HepG2 (cell line): ENCODE results near the gene CTNNA2. TPM values are rescaled to one million over a fixed set of nuclear protein-coding genes. Genes with fewer than 3 reads are reported as not detected.

Source experiments
- ATAC-seq: fragments of 200-7000 bp; cut with Tn5 transposase; 3 replicates; pipeline ENCODE4 v1.9.1; 2020; ENCODE audit warnings: mild to moderate bottlenecking, moderate library complexity
- BruUV-seq: library from RNA; stranded (reverse); fragments of 400-500 nt; replicated peaks from 2 replicates; lab custom pipeline; 2021; lab: Mats Ljungman, UMichigan
- CTCF ChIA-PET: fragments of 300-600 bp; formaldehyde crosslinking; extraction: SDS; loops from one replicate; lab custom pipeline; 2021; ENCODE audit warnings: low total read pairs, inconsistent platforms, low intra/inter-chr PET ratio; lab: Yijun Ruan, JAX
- POLR2A ChIA-PET: fragments of 350-600 bp; sonication (Branson Sonifier 250); formaldehyde crosslinking; loops from one replicate; lab custom pipeline; 2020; ENCODE audit warnings: antibody characterized with exemption, inconsistent platforms; lab: Yijun Ruan, JAX
- DNase-seq: peaks from one replicate; pipeline ENCODE4 v3.0.0-alpha.2; 2015; ENCODE audit warnings: low spot score
- FAIRE-seq: peaks from 3 replicates; lab custom pipeline; 2011; peaks lifted over from hg19 to GRCh38; lab: Jason Lieb, UNC
- H2AFZ ChIP-seq: one replicate; pipeline ENCODE4 v1.6.1; 2011; ENCODE audit warnings: low read length, inconsistent platforms
- H3K27ac ChIP-seq: fragments of 300-600 bp; 3 replicates; pipeline ENCODE4 v1.8.0; 2011; ENCODE audit warnings: mixed run types, mild to moderate bottlenecking, mixed read lengths, low read length, inconsistent platforms; ENCODE audit not compliant: insufficient read depth; ENCODE audit errors: extremely low read length
- H3K27me3 ChIP-seq, 2 experiments: fragments of 200-600 bp in 1 of 2; 2 replicates in 1 of 2; 3 replicates in 1 of 2; pipeline versions ENCODE4 v1.6.0 to v1.8.0; 2011; ENCODE audit warnings: low read length in 2 of 2, mild to moderate bottlenecking in 2 of 2, moderate library complexity in 2 of 2, inconsistent platforms in 1 of 2; ENCODE audit not compliant: insufficient read depth in 2 of 2, control insufficient read depth in 1 of 2
- H3K36me3 ChIP-seq, 2 experiments: fragments of 200-600 bp in 1 of 2; replicated peaks in 1 of 2; 2 replicates in 1 of 2; 3 replicates in 1 of 2; pipeline versions ENCODE4 v1.5.1 to v1.8.0; 2011; ENCODE audit warnings: low read length in 2 of 2, inconsistent platforms in 1 of 2; ENCODE audit not compliant: insufficient read depth in 2 of 2, control insufficient read depth in 1 of 2
- H3K4me1 ChIP-seq: 2 replicates; pipeline ENCODE4 v1.5.1; 2012; ENCODE audit warnings: low read length, inconsistent platforms; ENCODE audit not compliant: insufficient read depth
- H3K4me2 ChIP-seq: 2 replicates; pipeline ENCODE4 v1.6.0; 2011; ENCODE audit warnings: low read depth, low read length, inconsistent platforms
- H3K4me3 ChIP-seq, 3 experiments: fragments of 200-600 bp in 1 of 3; sonication (generic), shearing (Covaris generic) in 1 of 3; replicated peaks in 1 of 3; 2 replicates each; pipeline ENCODE4 v1.5.1; 2011 to 2016; ENCODE audit warnings: low read length in 3 of 3, inconsistent platforms in 2 of 3, low read depth in 2 of 3, mild to moderate bottlenecking in 2 of 3, control low read depth in 1 of 3, mixed read lengths in 1 of 3; ENCODE audit not compliant: insufficient read depth in 1 of 3
- H3K79me2 ChIP-seq: one replicate; pipeline ENCODE4 v1.6.1; 2011; ENCODE audit warnings: low read length, inconsistent platforms; ENCODE audit not compliant: insufficient read depth
- H3K9ac ChIP-seq: 2 replicates; pipeline ENCODE4 v1.6.0; 2011; ENCODE audit warnings: mild to moderate bottlenecking, low read depth, low read length, inconsistent platforms; ENCODE audit not compliant: insufficient read depth
- H3K9me3 ChIP-seq: 2 replicates; pipeline ENCODE4 v1.5.1; 2012; ENCODE audit warnings: mild to moderate bottlenecking, low read length
- H4K20me1 ChIP-seq: 2 replicates; pipeline ENCODE4 v1.6.0; 2011; ENCODE audit warnings: inconsistent platforms, mild to moderate bottlenecking, low read length, moderate library complexity; ENCODE audit not compliant: insufficient read depth
- MAFF ChIP-seq: IDR thresholded peaks from 2 replicates; pipeline ENCODE4 v1.6.1; 2011; ENCODE audit warnings: low read depth, low read length, improper control_type of control experiment
- MAFK ChIP-seq, 2 experiments: IDR thresholded peaks in 1 of 2; conservative IDR thresholded peaks in 1 of 2; 2 replicates each; pipeline ENCODE4 v1.6.1; 2011; ENCODE audit warnings: improper control_type of control experiment in 2 of 2, low read length in 2 of 2
- SIN3A ChIP-seq: IDR thresholded peaks from 2 replicates; pipeline ENCODE4 v1.6.1; 2011; ENCODE audit warnings: low read depth, mild to moderate bottlenecking, control low read depth, low read length, borderline replicate concordance
- ZFP82 ChIP-seq: sonication (generic); formaldehyde crosslinking; IDR thresholded peaks from 2 replicates; pipeline ENCODE4 v1.5.1; 2020; ENCODE audit warnings: mild to moderate bottlenecking, missing genetic modification reagents, borderline replicate concordance
- WGBS: methylation state at CpG from one replicate; pipeline ENCODE4 v1.1.6; 2017; ENCODE audit warnings: low lambda C conversion rate; 5-methylcytosine and 5-hydroxymethylcytosine counted together
- in situ Hi-C: cut with HindIII; loops from 2 replicates; pipeline ENCODE4 v1.10.0; 2017; ENCODE audit warnings: low pct_unique_long_range_greater_than_20kb; ENCODE audit not compliant: extremely low pct_ligation_motif_present
- intact Hi-C: fragments of 100-400 bp; cut with micrococcal nuclease; formaldehyde crosslinking; loops from one replicate; pipeline ENCODE4 v1.10.0; 2022; ENCODE audit not compliant: unreplicated experiment
- polyA plus RNA-seq, 8 experiments: library from polyadenylated mRNA; depleted of rRNA in 3 of 8; stranded (reverse) in 7 of 8; unstranded in 1 of 8; fragments of >200 nt; fragmentation: Illumina TruSeq in 4 of 8; extraction: Trizol in 4 of 8; gene quantifications; 2 replicates each; pipeline versions ENCODE4 v1.2.1 to v1.2.3, GENCODE V29; 2011 to 2016; ENCODE audit warnings: low read depth in 4 of 8, missing spikeins in 1 of 8, mixed read lengths in 1 of 8; ENCODE audit not compliant: insufficient read depth in 1 of 8
- total RNA-seq, 5 experiments: library from RNA; depleted of rRNA; stranded (reverse); fragments of >200 nt; fragmentation: Illumina TruSeq; extraction: Trizol; gene quantifications; 2 replicates each; pipeline ENCODE4 v1.2.3, GENCODE V29; 2016; ENCODE audit warnings: low read depth in 1 of 5

The CTNNA2 gene
- total and polyA plus RNA-seq, 2 of the 13 experiments (the other 11 are each of a cell fraction or from before 2014, with no cell fraction given), result not detected

GRCh38 chr2:80467262-80467811 lies 954.5 kb downstream of the CTNNA2 start:
- Histone ChIP-seq H3K79me2 (no peaks in the 10 kb centered on the region), H3K36me3 (no peaks in the 10 kb centered on the region), H3K9ac (no peak overlapping the region), H2AFZ (no peak overlapping the region), H3K27ac (no peak overlapping the region)
- whole genome bisulfite sequencing, result 3% methylated on average over 3 of the region's 3 CpGs
- no peak for DNase-seq
- ATAC-seq, result no peak
- intact Hi-C loops, result no loop called here
- in situ Hi-C loops, result no loop called here
- FAIRE-seq, result no peak
- POLR2A ChIA-PET, result no interaction called here
- no TSS peak for BruUV-seq
- TF ChIP-seq MAFF (peak; percentile 92), MAFK (conservative IDR thresholded peaks at IDR 0.05 in 1 of 2, IDR thresholded peaks at IDR 0.05 in 1 of 2; ENCODE audit: low read length in 2 of 2) (peak; percentile 91 to 94), ZFP82 (CRISPR knock-in tag) (no peak)
- TF ChIP-seq, all 625 proteins: peak for 2
- H3K27me3 ChIP-seq, result no peaks in the 10 kb centered on the region
- CTCF ChIA-PET, result no interaction called here
- peaks cover 72% of the 10 kb centered on the region for H3K9me3 ChIP-seq
- no peak overlapping the region for H3K4me3 ChIP-seq
- H3K4me1 ChIP-seq, result no peaks in the 10 kb centered on the region
- no peaks in the 10 kb centered on the region for H4K20me1 ChIP-seq
- H3K4me2 ChIP-seq, result no peak overlapping the region

DNA sequence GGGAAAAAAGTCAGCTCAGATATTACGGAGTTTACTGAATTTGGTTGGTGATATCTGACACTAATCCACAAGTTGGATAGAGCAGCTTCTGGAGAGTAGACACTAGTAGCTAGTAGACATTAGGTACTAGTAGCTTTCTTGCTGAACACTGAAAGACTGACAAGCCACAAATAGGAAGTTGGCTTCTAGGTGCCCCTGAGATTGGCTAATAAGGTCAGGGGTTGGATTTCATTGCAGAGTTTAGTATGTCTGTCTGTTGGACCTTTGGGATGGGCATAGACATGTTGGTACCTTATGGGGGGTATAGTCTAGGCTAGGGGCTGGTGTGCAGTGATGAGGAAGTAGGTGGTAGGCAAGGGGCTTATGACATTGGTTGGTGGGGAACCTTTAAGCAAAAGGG lies 956.6 kb downstream of the CTNNA2 start:
- WGBS, result 0% methylated on average over 1 of the region's 1 CpG
- H2AFZ ChIP-seq, result no peak overlapping the region
- intact Hi-C loops, result no loop called here
- no peak for TF ChIP-seq SIN3A
- TF ChIP-seq, all 625 proteins: peak for 0
- H3K27ac ChIP-seq, result no peak overlapping the region
- no peak for FAIRE-seq
- ATAC-seq, result no peak
- in situ Hi-C loops, result no loop called here
- peaks cover 82% of the 10 kb centered on the region for H3K9me3 ChIP-seq
- no TSS peak for BruUV-seq
- no peak for DNase-seq
- H3K4me2 ChIP-seq, result no peak overlapping the region
- POLR2A ChIA-PET, result no interaction called here
- no peak overlapping the region for H3K9ac ChIP-seq
- H4K20me1 ChIP-seq, result no peaks in the 10 kb centered on the region
- no peak overlapping the region for H3K4me3 ChIP-seq
- H3K79me2 ChIP-seq, result no peaks in the 10 kb centered on the region
- H3K27me3 ChIP-seq, result no peaks in the 10 kb centered on the region
- H3K4me1 ChIP-seq, result no peaks in the 10 kb centered on the region
- CTCF ChIA-PET, result no interaction called here
- H3K36me3 ChIP-seq, result no peaks in the 10 kb centered on the region
